H1 (cell line): Measurements from ENCODE around the gene CTSL. TPM values are rescaled to one million over a fixed set of nuclear protein-coding genes. Genes with fewer than 3 reads are reported as not detected.
"Not testable (repeated sequence)": the region's sequence is repeated elsewhere in the genome, so short reads cannot be mapped to it uniquely, and the experiment has no call there.

Experiments used
- CTCF ChIA-PET: fragments of 300-600 bp; sonication (Branson Sonifier 250); formaldehyde crosslinking; loops from one replicate; lab custom pipeline; 2021; ENCODE audit not compliant: partially characterized antibody; lab: Charles Lee
- POLR2A ChIA-PET: fragments of 300-600 bp; sonication (Branson Sonifier 250); formaldehyde crosslinking; loops from one replicate; lab custom pipeline; 2021; ENCODE audit warnings: inconsistent platforms; ENCODE audit not compliant: partially characterized antibody; lab: Charles Lee
- DNase-seq, 2 experiments: peaks; one replicate each; pipeline versions ENCODE4 v3.0.0 to v3.0.0-alpha.2; 2010 to 2022; ENCODE audit warnings: low spot score in 2 of 2, low read depth in 1 of 2, mixed read lengths in 1 of 2
- FAIRE-seq: peaks from 2 replicates; lab custom pipeline; 2011; peaks lifted over from hg19 to GRCh38; lab: Jason Lieb, UNC
- H2AFZ ChIP-seq: 2 replicates; pipeline ENCODE4 v1.8.1; 2012; ENCODE audit warnings: low read length, inconsistent platforms
- H2AK5ac ChIP-seq: 2 replicates; pipeline ENCODE4 v1.6.1; 2013; ENCODE audit warnings: low read depth, low read length
- H2BK120ac ChIP-seq: replicated peaks from 2 replicates; pipeline ENCODE3; 2013; ENCODE audit warnings: low read depth, low read length, inconsistent platforms
- H2BK12ac ChIP-seq: 2 replicates; pipeline ENCODE4 v1.6.1; 2013; ENCODE audit warnings: low read depth, low read length
- H2BK15ac ChIP-seq: 2 replicates; pipeline ENCODE4 v1.6.1; 2013; ENCODE audit warnings: low read length
- H2BK20ac ChIP-seq: 2 replicates; pipeline ENCODE4 v1.6.1; 2013; ENCODE audit warnings: low read length
- H2BK5ac ChIP-seq: 2 replicates; pipeline ENCODE4 v1.6.1; 2013; ENCODE audit warnings: low read depth, low read length
- H3K14ac ChIP-seq: 2 replicates; pipeline ENCODE4 v1.6.1; 2013; ENCODE audit warnings: inconsistent platforms; ENCODE audit not compliant: insufficient read length
- H3K18ac ChIP-seq: 2 replicates; pipeline ENCODE4 v1.6.1; 2013; ENCODE audit warnings: low read length; ENCODE audit errors: extremely low read depth
- H3K23ac ChIP-seq: 2 replicates; pipeline ENCODE4 v1.6.1; 2013; ENCODE audit warnings: inconsistent platforms; ENCODE audit not compliant: insufficient read length
- H3K23me2 ChIP-seq: 2 replicates; pipeline ENCODE4 v1.6.1; 2013; ENCODE audit warnings: low read depth, low read length
- H3K27ac ChIP-seq: 2 replicates; pipeline ENCODE4 v1.6.1; 2011; ENCODE audit warnings: low read depth, low read length, inconsistent platforms
- H3K27me3 ChIP-seq, 4 experiments: replicated peaks in 1 of 4; 1 replicate in 1 of 4; 2 replicates in 3 of 4; pipeline versions ENCODE4 v1.6.1 to v1.8.1; 2011 to 2013; ENCODE audit warnings: low read length in 3 of 4, mild to moderate bottlenecking in 3 of 4, inconsistent platforms in 2 of 4, mixed read lengths in 2 of 4, moderate library complexity in 1 of 4; ENCODE audit not compliant: control insufficient read depth in 3 of 4, insufficient read depth in 3 of 4; ENCODE audit errors: extremely low read depth in 1 of 4
- H3K36me3 ChIP-seq, 4 experiments: 2 replicates each; pipeline versions ENCODE4 v1.6.1 to v1.8.1; 2011 to 2013; ENCODE audit warnings: mild to moderate bottlenecking in 4 of 4, low read length in 3 of 4, moderate library complexity in 2 of 4, control low read depth in 1 of 4, inconsistent platforms in 1 of 4; ENCODE audit not compliant: insufficient read depth in 4 of 4, control insufficient read depth in 2 of 4
- H3K4ac ChIP-seq: replicated peaks from 2 replicates; pipeline ENCODE3; 2013; ENCODE audit warnings: low read length, low read depth, mixed read lengths, inconsistent platforms; ENCODE audit not compliant: insufficient read length
- H3K4me1 ChIP-seq, 4 experiments: replicated peaks in 1 of 4; 1 replicate in 1 of 4; 2 replicates in 3 of 4; pipeline versions ENCODE4 v1.6.1 to v1.8.1; 2011 to 2013; ENCODE audit warnings: low read length in 3 of 4, inconsistent platforms in 2 of 4, mixed read lengths in 1 of 4; ENCODE audit not compliant: insufficient read depth in 4 of 4, control insufficient read depth in 3 of 4
- H3K4me2 ChIP-seq, 2 experiments: 2 replicates each; pipeline versions ENCODE4 v1.6.1 to v1.8.1; 2011 to 2013; ENCODE audit warnings: low read depth in 2 of 2, low read length in 2 of 2, control low read depth in 1 of 2, inconsistent platforms in 1 of 2, mild to moderate bottlenecking in 1 of 2; ENCODE audit not compliant: insufficient read depth in 1 of 2
- H3K4me3 ChIP-seq, 4 experiments: fragments of 200-600, 300-600 bp in 1 of 4; sonication (generic), shearing (Covaris generic), sonication (Bioruptor Twin) in 1 of 4; 2 replicates each; pipeline versions ENCODE4 v1.5.1 to v1.8.1; 2011 to 2016; ENCODE audit warnings: low read length in 4 of 4, low read depth in 3 of 4, control low read depth in 2 of 4, inconsistent platforms in 2 of 4, mild to moderate bottlenecking in 2 of 4, mixed read lengths in 1 of 4, moderate library complexity in 1 of 4; ENCODE audit not compliant: insufficient read depth in 2 of 4; ENCODE audit errors: extremely low read depth in 1 of 4
- H3K56ac ChIP-seq: replicated peaks from 2 replicates; pipeline ENCODE3; 2013; ENCODE audit warnings: low read depth, mild to moderate bottlenecking, mixed read lengths, low read length, inconsistent platforms; ENCODE audit not compliant: insufficient read length
- H3K79me1 ChIP-seq: 2 replicates; pipeline ENCODE4 v1.6.1; 2013; ENCODE audit warnings: low read depth, low read length, control low read depth
- H3K79me2 ChIP-seq, 2 experiments: 2 replicates each; pipeline versions ENCODE4 v1.6.1 to v1.8.1; 2012 to 2013; ENCODE audit warnings: low read length in 2 of 2, mild to moderate bottlenecking in 2 of 2, inconsistent platforms in 1 of 2; ENCODE audit not compliant: insufficient read depth in 2 of 2, control insufficient read depth in 1 of 2
- H3K9ac ChIP-seq, 4 experiments: replicated peaks in 1 of 4; 1 replicate in 1 of 4; 2 replicates in 3 of 4; pipeline versions ENCODE4 v1.6.1 to v1.8.1; 2011 to 2013; ENCODE audit warnings: low read depth in 3 of 4, low read length in 3 of 4, control low read depth in 2 of 4, mild to moderate bottlenecking in 2 of 4, moderate library complexity in 2 of 4, inconsistent platforms in 1 of 4; ENCODE audit errors: extremely low read depth in 1 of 4
- H3K9me3 ChIP-seq, 2 experiments: 2 replicates each; pipeline versions ENCODE4 v1.6.1 to v1.8.1; 2012 to 2013; ENCODE audit warnings: mild to moderate bottlenecking in 2 of 2, moderate library complexity in 2 of 2, control low read depth in 1 of 2, inconsistent platforms in 1 of 2, low read depth in 1 of 2, low read length in 1 of 2, mixed read lengths in 1 of 2; ENCODE audit not compliant: insufficient read depth in 2 of 2
- H4K20me1 ChIP-seq, 2 experiments: replicated peaks in 1 of 2; 2 replicates each; pipeline versions ENCODE3 to v1.8.1; 2011 to 2013; ENCODE audit warnings: inconsistent platforms in 2 of 2, low read length in 2 of 2, mild to moderate bottlenecking in 1 of 2; ENCODE audit not compliant: insufficient read depth in 2 of 2, control insufficient read depth in 1 of 2
- H4K5ac ChIP-seq: 2 replicates; pipeline ENCODE4 v1.6.1; 2013; ENCODE audit warnings: low read length, low read depth, mixed read lengths, inconsistent platforms; ENCODE audit not compliant: insufficient read length
- H4K8ac ChIP-seq: 2 replicates; pipeline ENCODE4 v1.8.0; 2013; ENCODE audit warnings: mild to moderate bottlenecking, moderate library complexity, low read length, inconsistent platforms; ENCODE audit not compliant: insufficient read depth; ENCODE audit errors: extremely low read depth
- H4K91ac ChIP-seq: replicated peaks from 2 replicates; pipeline ENCODE3; 2013; ENCODE audit warnings: low read length, mixed read lengths, inconsistent platforms; ENCODE audit not compliant: insufficient read length
- EGR1 ChIP-seq: IDR thresholded peaks from 2 replicates; pipeline ENCODE4 v1.6.1; 2011; ENCODE audit warnings: low read depth, low read length, borderline replicate concordance
- JUND ChIP-seq: IDR thresholded peaks from 2 replicates; pipeline ENCODE4 v1.6.1; 2011; ENCODE audit warnings: mild to moderate bottlenecking, improper control_type of control experiment, low read length
- TBP ChIP-seq: IDR thresholded peaks from 2 replicates; pipeline ENCODE4 v1.6.1; 2011; ENCODE audit warnings: low read depth, low read length, improper control_type of control experiment
- WGBS, 2 experiments: shearing (Covaris generic) in 1 of 2; methylation state at CpG; one replicate each; pipeline versions ENCODE4 v1.1.6 to v1.1.7; 2013 to 2015; ENCODE audit warnings: low lambda C conversion rate in 2 of 2, mixed read lengths in 2 of 2, inconsistent platforms in 1 of 2, low coverage in 1 of 2, missing lambda C conversion rate in 1 of 2; ENCODE audit not compliant: insufficient replicate concordance in 2 of 2, insufficient coverage in 1 of 2, insufficient read length in 1 of 2; ENCODE audit errors: extremely low coverage in 1 of 2, missing lambda C conversion rate in 1 of 2; 5-methylcytosine and 5-hydroxymethylcytosine counted together
- polyA plus RNA-seq, 7 experiments: library from polyadenylated mRNA; depleted of rRNA in 3 of 7; stranded (reverse) in 5 of 7; unstranded in 2 of 7; fragments of >200 nt in 5 of 7; fragments of 200-250 nt in 2 of 7; gene quantifications; 1 replicate in 5 of 7; 2 replicates in 1 of 7; 4 replicates in 1 of 7; pipeline versions ENCODE4 v1.2.1 to v1.2.3, GENCODE V29; 2011 to 2013; ENCODE audit warnings: missing spikeins in 2 of 7, mixed read lengths in 2 of 7
- total RNA-seq: library from RNA; stranded (reverse); fragmentation: NEBNext Ultra II Directional; extraction: Animal tissue kit (Norgen Biotek cat#: 25700); gene quantifications from 2 replicates; pipeline ENCODE4 v1.2.1, GENCODE V29; 2021
- TF ChIP-seq, protein P1 (sequence below): IDR thresholded peaks from 2 replicates; pipeline ENCODE4 v1.6.1; 2012; ENCODE audit warnings: low read length, inconsistent platforms

Gene CTSL
- total and polyA plus RNA-seq, 2 of the 8 experiments (the other 6 are each of a cell fraction or from before 2014, with no cell fraction given): 34.2 to 38.2 TPM

DNA sequence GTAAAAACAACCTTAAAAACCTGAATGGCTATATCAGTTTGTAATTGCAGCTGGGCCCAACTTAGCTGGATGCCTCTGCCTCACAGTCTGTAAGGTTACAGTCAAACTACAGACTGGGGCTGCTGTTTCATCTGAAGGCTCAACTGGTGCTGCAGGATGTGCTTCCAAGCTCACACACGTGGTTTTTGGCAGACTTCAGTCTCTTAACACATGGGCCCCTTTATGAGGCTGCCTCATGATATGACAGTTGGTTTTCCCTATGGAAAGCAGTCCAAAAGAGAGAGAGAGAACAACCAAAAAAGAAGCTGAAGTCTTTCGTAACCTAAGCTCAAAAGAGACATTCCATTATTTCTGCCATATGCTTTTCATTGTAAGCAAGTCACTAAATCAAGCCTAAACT is 27.4 kb downstream of the CTSL start (continued):
- TF ChIP-seq TBP (no peak), JUND (no peak), EGR1 (no peak)
- TF ChIP-seq, protein P1, sequence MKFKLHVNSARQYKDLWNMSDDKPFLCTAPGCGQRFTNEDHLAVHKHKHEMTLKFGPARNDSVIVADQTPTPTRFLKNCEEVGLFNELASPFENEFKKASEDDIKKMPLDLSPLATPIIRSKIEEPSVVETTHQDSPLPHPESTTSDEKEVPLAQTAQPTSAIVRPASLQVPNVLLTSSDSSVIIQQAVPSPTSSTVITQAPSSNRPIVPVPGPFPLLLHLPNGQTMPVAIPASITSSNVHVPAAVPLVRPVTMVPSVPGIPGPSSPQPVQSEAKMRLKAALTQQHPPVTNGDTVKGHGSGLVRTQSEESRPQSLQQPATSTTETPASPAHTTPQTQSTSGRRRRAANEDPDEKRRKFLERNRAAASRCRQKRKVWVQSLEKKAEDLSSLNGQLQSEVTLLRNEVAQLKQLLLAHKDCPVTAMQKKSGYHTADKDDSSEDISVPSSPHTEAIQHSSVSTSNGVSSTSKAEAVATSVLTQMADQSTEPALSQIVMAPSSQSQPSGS: no peak

DNA sequence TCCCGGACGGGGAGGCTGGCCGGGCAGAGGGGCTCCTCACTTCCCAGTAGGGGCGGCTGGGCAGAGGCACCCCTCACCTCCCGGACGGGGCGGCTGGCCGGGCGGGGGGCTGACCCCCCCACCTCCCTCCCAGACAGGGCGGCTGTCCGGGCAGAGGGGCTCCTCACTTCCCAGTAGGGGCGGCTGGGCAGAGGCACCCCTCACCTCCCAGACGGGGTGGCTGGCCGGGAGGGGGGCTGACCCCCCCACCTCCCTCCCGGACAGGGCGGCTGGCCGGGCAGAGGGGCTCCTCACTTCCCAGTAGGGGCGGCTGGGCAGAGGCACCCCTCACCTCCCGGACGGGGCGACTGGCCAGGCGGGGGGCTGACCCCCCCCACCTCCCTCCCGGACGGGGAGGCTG is 32.4 kb downstream of the CTSL start:
- H4K5ac ChIP-seq, H3K4ac ChIP-seq, H4K8ac ChIP-seq, H3K18ac ChIP-seq, H2AK5ac ChIP-seq, H3K14ac ChIP-seq, H3K9ac ChIP-seq, H2BK5ac ChIP-seq, CTCF ChIA-PET, H2BK12ac ChIP-seq, H2BK15ac ChIP-seq, H3K56ac ChIP-seq, H4K91ac ChIP-seq, H3K79me1 ChIP-seq, H2BK20ac ChIP-seq, H4K20me1 ChIP-seq, H2AFZ ChIP-seq, H3K4me3 ChIP-seq, POLR2A ChIA-PET, FAIRE-seq, H3K27ac ChIP-seq, H3K36me3 ChIP-seq, H3K4me2 ChIP-seq, DNase-seq, H3K23me2 ChIP-seq, H3K79me2 ChIP-seq, H3K27me3 ChIP-seq, H3K4me1 ChIP-seq, H3K23ac ChIP-seq, H2BK120ac ChIP-seq: not testable (repeated sequence)
- 93% methylated on average over 5 of the region's 24 CpGs; no CpG with 5 or more reads in 1 of the 2 experiments for WGBS, 2 experiments
- peaks cover 2 to 11% of the 10 kb centered on the region in 2 experiments; a peak in 3 of 4 replicates for H3K9me3 ChIP-seq
